Activated CD4-positive, alpha-beta T cell treated with anti-CD3 and anti-CD28 coated beads for 36 hours (primary cell): Measurements from ENCODE around the gene MAPK4. TPM values are rescaled to one million over a fixed set of nuclear protein-coding genes. Genes with fewer than 3 reads are reported as not detected.

Source experiments
- ATAC-seq: fragments of 200-7000 bp; cut with Tn5 transposase; one replicate; pipeline ENCODE4 v1.10.0; 2021; ENCODE audit warnings: mild to moderate bottlenecking, moderate library complexity
- CTCF ChIA-PET: fragments of 350-600 bp; sonication (Branson Sonifier 250); formaldehyde crosslinking; loops from one replicate; lab custom pipeline; 2021; ENCODE audit warnings: antibody characterized with exemption; lab: Charles Lee
- POLR2A ChIA-PET: fragments of 350-600 bp; sonication (Branson Sonifier 250); formaldehyde crosslinking; loops from one replicate; lab custom pipeline; 2021; ENCODE audit warnings: antibody characterized with exemption, inconsistent platforms; lab: Charles Lee
- DNase-seq: peaks from one replicate; pipeline ENCODE4 v3.0.0-alpha.2; 2020
- H3K27ac Mint-ChIP-seq: one replicate; pipeline ENCODE4 v1.8.0; 2021; ENCODE audit warnings: mixed read lengths
- H3K27me3 Mint-ChIP-seq: one replicate; pipeline ENCODE4 v1.8.0; 2021; ENCODE audit warnings: mixed read lengths
- H3K36me3 Mint-ChIP-seq: one replicate; pipeline ENCODE4 v1.8.0; 2021; ENCODE audit warnings: low read depth, mixed read lengths
- H3K4me1 Mint-ChIP-seq: one replicate; pipeline ENCODE4 v1.8.0; 2021; ENCODE audit warnings: mixed read lengths
- H3K4me3 Mint-ChIP-seq: one replicate; pipeline ENCODE4 v1.8.0; 2021; ENCODE audit warnings: mild to moderate bottlenecking, moderate library complexity, mixed read lengths
- H3K9me3 Mint-ChIP-seq: one replicate; pipeline ENCODE4 v1.8.0; 2021; ENCODE audit warnings: low read depth, mixed read lengths
- intact Hi-C, 2 experiments: fragments of 100-400 bp; cut with DNase I in 1 of 2; cut with micrococcal nuclease in 1 of 2; formaldehyde crosslinking; loops; one replicate each; pipeline versions ENCODE4 v1.14.2 to v1.15.1; 2022 to 2024; cut with DNase I, micrococcal nuclease
- total RNA-seq, 2 experiments: library from RNA; stranded (reverse); gene quantifications; one replicate each; pipeline ENCODE4 v1.2.3, GENCODE V29; 2021

The MAPK4 gene
- total RNA-seq, 2 experiments from 2014 or later, result not detected

DNA sequence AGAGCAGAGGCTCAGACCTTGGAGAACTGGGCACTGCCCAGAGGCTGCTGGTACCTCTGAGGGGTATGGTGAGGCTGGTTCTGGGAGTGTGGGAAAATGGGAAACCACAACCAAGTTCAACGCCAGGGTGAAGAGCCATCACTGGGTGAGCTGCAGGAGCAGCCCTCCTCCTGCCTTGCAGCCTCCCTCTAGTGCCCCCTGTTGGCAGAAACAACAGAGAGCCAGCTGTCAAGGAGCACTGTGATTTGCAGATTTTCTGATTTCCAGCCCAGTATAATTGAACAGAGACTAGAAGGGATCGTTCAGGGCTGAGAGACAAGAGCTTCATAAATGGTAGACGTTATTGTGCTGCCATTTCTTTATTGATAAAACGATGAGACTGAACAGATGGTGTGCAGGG is 50.5 kb downstream of the MAPK4 start:
- CTCF ChIA-PET, result interaction anchor here (0.9 kb wide), 1 partner anchor 12 kb away, joined by 3 read pairs; no protein-coding TSS in a partner anchor
- Mint-ChIP-seq H3K27me3 (peaks cover 16% of the 10 kb centered on the region), H3K36me3 (no peaks in the 10 kb centered on the region), H3K4me1 (no peaks in the 10 kb centered on the region), H3K27ac (no peak overlapping the region), H3K9me3 (peaks cover 2% of the 10 kb centered on the region), H3K4me3 (no peak overlapping the region)
- ATAC-seq, result no peak
- POLR2A ChIA-PET, result no interaction called here
- peak; percentile 18 for DNase-seq
- intact Hi-C loops, result no loop called here

GRCh38 chr18:50611529-50611941 is 51.6 kb downstream of the MAPK4 start:
- H3K9me3 Mint-ChIP-seq, result peaks cover 2% of the 10 kb centered on the region
- ChIA-PET CTCF (no interaction called here), POLR2A (no interaction called here)
- no peak overlapping the region for H3K27ac Mint-ChIP-seq
- H3K36me3 Mint-ChIP-seq, result no peaks in the 10 kb centered on the region
- no peaks in the 10 kb centered on the region for H3K4me1 Mint-ChIP-seq
- H3K27me3 Mint-ChIP-seq, result peaks cover 10% of the 10 kb centered on the region
- no peak for ATAC-seq
- intact Hi-C loops, result no loop called here
- no peak overlapping the region for H3K4me3 Mint-ChIP-seq
- no peak for DNase-seq

GRCh38 chr18:50614838-50615237 is 55.0 kb downstream of the MAPK4 start:
- ATAC-seq, result no peak
- no peak for DNase-seq
- POLR2A ChIA-PET, result no interaction called here

DNA sequence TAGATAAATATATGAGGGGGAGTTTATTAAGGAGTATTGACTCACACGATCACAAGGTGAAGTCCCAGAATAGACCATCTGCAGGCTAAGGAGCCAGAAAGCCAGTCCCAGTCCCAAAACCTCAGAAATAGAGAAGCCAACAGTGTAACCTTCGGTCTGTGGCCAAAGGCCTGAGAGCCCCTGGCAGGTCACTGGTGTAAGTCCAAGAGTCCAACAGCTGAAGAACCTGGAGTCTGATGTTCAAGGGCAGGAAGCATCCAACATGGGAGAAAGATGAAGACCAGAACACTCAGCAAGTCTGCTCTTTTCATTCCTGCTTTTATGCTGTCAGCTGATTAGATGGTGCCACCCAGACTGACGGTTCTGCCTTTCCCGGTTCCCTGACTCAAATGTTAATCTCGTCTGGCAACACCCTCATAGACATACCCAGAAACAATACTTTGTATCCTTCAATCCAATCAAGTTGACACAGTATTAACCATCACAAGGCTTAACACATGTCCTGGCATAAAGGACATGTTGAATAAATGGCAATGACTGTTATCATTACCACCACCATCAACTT is 56.7 kb downstream of the MAPK4 start:
- Mint-ChIP-seq H3K4me1 (no peaks in the 10 kb centered on the region), H3K27me3 (peaks cover 7% of the 10 kb centered on the region), H3K9me3 (peaks cover 2% of the 10 kb centered on the region), H3K27ac (no peak overlapping the region), H3K36me3 (no peaks in the 10 kb centered on the region), H3K4me3 (no peak overlapping the region)
- ATAC-seq (no peak), DNase-seq (no peak)
- CTCF ChIA-PET, result no interaction called here
- intact Hi-C loops, result no loop called here
- POLR2A ChIA-PET, result no interaction called here

More at GRCh38 chr18:50614838-50615237, 55.0 kb downstream of the MAPK4 start:
- intact Hi-C loops, result no loop called here
- H3K27ac Mint-ChIP-seq, result no peak overlapping the region
- H3K9me3 Mint-ChIP-seq, result peaks cover 2% of the 10 kb centered on the region
- no peak overlapping the region for H3K4me3 Mint-ChIP-seq
- no peaks in the 10 kb centered on the region for H3K4me1 Mint-ChIP-seq
- no peaks in the 10 kb centered on the region for H3K36me3 Mint-ChIP-seq
- CTCF ChIA-PET, result no interaction called here
- H3K27me3 Mint-ChIP-seq, result peaks cover 10% of the 10 kb centered on the region

GRCh38 chr18:50619861-50620275 is 60.0 kb downstream of the MAPK4 start:
- intact Hi-C loops, result no loop called here
- no peaks in the 10 kb centered on the region for H3K9me3 Mint-ChIP-seq
- H3K27me3 Mint-ChIP-seq, result peaks cover 12% of the 10 kb centered on the region
- no peaks in the 10 kb centered on the region for H3K4me1 Mint-ChIP-seq
- CTCF ChIA-PET, result no interaction called here
- no peaks in the 10 kb centered on the region for H3K36me3 Mint-ChIP-seq
- POLR2A ChIA-PET, result no interaction called here
- H3K27ac Mint-ChIP-seq, result no peak overlapping the region
- DNase-seq (no peak), ATAC-seq (no peak)
- H3K4me3 Mint-ChIP-seq, result no peak overlapping the region

DNA sequence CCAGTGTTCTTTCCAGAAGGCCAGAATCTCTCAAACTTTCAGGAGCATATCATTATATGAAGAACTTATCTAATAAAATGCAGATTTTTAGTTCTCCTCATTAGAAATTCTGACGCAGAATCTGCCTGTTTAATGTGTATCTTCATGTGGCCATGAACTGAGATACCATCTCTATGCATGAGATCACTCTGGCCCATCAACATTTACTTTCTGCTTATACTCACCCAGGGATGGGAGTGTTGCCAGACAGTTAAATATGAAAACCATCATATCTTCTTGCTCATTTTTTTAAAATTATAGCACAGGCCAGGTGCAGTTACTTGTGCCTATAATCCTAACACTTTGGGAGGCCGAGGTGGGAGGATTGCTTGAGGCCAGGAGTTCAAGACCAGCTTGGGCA is 60.4 kb downstream of the MAPK4 start:
- intact Hi-C loops, result no loop called here

DNA sequence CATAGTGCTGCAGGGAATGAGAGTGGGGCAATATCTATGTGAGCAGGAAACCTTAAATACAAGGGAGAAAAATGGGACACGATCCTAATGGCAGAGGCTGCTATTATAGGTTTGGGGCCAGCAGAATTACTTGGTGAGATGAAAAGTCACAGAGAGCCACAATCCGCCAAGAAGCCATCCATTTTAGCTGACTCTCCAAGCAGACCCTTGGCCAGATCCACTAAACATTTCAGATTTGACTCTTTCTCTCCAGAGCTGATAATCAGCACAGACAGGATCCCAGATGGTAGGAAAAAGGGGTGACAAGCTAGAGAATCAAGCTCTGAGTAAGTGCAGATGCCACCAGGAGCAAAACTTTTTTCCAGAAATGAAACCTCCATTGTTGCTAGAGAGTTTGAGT is 61.5 kb downstream of the MAPK4 start:
- Mint-ChIP-seq H3K4me3 (no peak overlapping the region), H3K27me3 (peaks cover 10% of the 10 kb centered on the region), H3K27ac (no peak overlapping the region), H3K36me3 (no peaks in the 10 kb centered on the region), H3K9me3 (no peaks in the 10 kb centered on the region), H3K4me1 (no peaks in the 10 kb centered on the region)
- intact Hi-C loops, result no loop called here
- ChIA-PET CTCF (no interaction called here), POLR2A (no interaction called here)
- no peak for DNase-seq
- no peak for ATAC-seq

More for the DNA sequence above, 60.4 kb downstream of the MAPK4 start:
- Mint-ChIP-seq H3K27ac (no peak overlapping the region), H3K36me3 (no peaks in the 10 kb centered on the region), H3K9me3 (no peaks in the 10 kb centered on the region), H3K4me1 (no peaks in the 10 kb centered on the region), H3K4me3 (no peak overlapping the region), H3K27me3 (peaks cover 10% of the 10 kb centered on the region)
- POLR2A ChIA-PET, result no interaction called here
- no peak for DNase-seq
- CTCF ChIA-PET, result no interaction called here
- ATAC-seq, result no peak

GRCh38 chr18:50622320-50622719 is 62.4 kb downstream of the MAPK4 start:
- no peak overlapping the region for H3K4me3 Mint-ChIP-seq
- DNase-seq (no peak), ATAC-seq (no peak)
- no peak overlapping the region for H3K27ac Mint-ChIP-seq
- no peaks in the 10 kb centered on the region for H3K4me1 Mint-ChIP-seq
- no peaks in the 10 kb centered on the region for H3K9me3 Mint-ChIP-seq
- peaks cover 8% of the 10 kb centered on the region for H3K27me3 Mint-ChIP-seq
- H3K36me3 Mint-ChIP-seq, result no peaks in the 10 kb centered on the region
- CTCF ChIA-PET, result no interaction called here
- POLR2A ChIA-PET, result no interaction called here
- intact Hi-C loops, result no loop called here

DNA sequence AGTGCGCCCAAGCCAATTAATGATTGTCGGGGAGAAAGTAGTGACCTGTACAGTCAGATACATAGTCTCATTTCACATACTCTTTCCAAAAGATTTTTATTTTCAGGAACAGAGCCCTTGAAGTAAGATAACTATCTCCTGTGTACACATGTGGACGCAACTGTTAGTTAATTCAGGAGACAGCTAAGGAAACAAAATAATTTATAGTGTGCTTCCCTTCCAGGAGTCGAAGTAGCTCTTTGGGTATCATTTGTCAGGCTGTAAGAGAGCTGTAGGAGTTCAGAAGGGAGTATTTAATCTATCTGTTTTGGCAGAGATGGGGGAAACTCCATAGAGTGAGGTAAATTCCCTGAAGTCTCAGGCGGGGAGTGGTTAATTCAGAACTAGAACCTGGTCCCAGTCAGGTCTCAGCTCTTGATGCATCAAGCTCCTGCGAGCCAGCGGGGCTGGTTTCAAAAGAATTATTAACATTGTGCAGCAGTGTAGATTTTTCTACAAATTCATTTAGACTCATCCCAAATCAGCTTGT is 63.0 kb downstream of the MAPK4 start:
- ChIA-PET CTCF (no interaction called here), POLR2A (no interaction called here)
- ATAC-seq, result no peak
- no peak for DNase-seq
- Mint-ChIP-seq H3K4me1 (no peaks in the 10 kb centered on the region), H3K36me3 (no peaks in the 10 kb centered on the region), H3K27me3 (peaks cover 8% of the 10 kb centered on the region), H3K9me3 (no peaks in the 10 kb centered on the region), H3K27ac (no peak overlapping the region), H3K4me3 (no peak overlapping the region)
- intact Hi-C loops, result no loop called here

- intact Hi-C loops, result no loop called here
- no peaks in the 10 kb centered on the region for H3K9me3 Mint-ChIP-seq
- POLR2A ChIA-PET, result no interaction called here
- no peak overlapping the region for H3K4me3 Mint-ChIP-seq
- CTCF ChIA-PET, result no interaction called here
- ATAC-seq (no peak), DNase-seq (no peak)
- peaks cover 8% of the 10 kb centered on the region for H3K27me3 Mint-ChIP-seq
- no peaks in the 10 kb centered on the region for H3K4me1 Mint-ChIP-seq
- H3K36me3 Mint-ChIP-seq, result no peaks in the 10 kb centered on the region
- H3K27ac Mint-ChIP-seq, result no peak overlapping the region
Observed at GRCh38 chr18:50623694-50624352, 63.9 kb downstream of the MAPK4 start.

DNA sequence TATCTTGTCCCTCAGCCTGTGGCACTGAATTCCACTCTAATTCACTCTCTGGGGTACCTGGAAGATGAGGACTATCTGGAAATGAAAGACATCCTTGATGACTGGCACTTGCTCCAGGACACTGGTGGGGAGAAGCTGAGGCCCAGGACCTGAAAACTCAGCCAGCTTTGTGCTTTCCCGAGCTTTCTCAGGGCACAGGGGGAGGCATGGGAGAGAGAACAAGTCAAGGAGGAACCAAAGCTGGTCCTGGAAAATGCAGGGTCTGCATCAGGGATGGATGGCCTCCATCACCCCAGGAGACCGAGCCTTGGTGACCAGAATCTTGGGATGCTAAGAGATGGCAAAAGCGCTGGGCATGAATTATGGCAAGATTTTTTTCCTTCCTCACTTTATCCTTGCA is 65.1 kb downstream of the MAPK4 start:
- ATAC-seq (no peak), DNase-seq (no peak)
- ChIA-PET POLR2A (no interaction called here), CTCF (interaction anchor here (0.5 kb wide), 1 partner anchor 313 kb away, joined by 3 read pairs; no protein-coding TSS in a partner anchor)
- intact Hi-C loops, result no loop called here
- no peaks in the 10 kb centered on the region for H3K4me1 Mint-ChIP-seq
- no peak overlapping the region for H3K4me3 Mint-ChIP-seq
- no peaks in the 10 kb centered on the region for H3K9me3 Mint-ChIP-seq
- H3K27ac Mint-ChIP-seq, result no peak overlapping the region
- H3K36me3 Mint-ChIP-seq, result no peaks in the 10 kb centered on the region
- H3K27me3 Mint-ChIP-seq, result peaks cover 11% of the 10 kb centered on the region

DNA sequence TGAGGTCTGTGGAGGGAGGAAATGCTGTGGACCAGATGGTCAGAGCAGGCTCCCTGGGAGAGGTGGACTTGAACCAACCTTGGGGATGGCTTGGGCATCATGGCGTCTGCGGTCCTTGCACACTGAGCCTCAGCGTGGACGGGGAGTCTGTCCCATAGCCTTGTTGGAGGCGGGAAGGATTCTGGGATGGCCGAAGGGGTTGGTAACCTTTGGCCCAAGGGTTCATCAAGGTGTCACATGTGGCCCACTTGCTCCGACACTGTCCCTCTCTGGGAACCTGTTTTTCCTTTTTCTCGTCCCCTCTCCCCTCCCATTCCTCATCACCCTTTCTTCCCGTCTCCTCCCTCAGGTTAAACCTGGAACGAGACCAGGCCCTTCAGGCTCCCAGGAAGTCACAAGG is 66.4 kb downstream of the MAPK4 start:
- peaks cover 11% of the 10 kb centered on the region for H3K27me3 Mint-ChIP-seq
- intact Hi-C loops, result no loop called here
- H3K4me1 Mint-ChIP-seq, result no peaks in the 10 kb centered on the region
- ChIA-PET POLR2A (no interaction called here), CTCF (interaction anchor here (0.6 kb wide), 1 partner anchor 846 kb away, joined by 3 read pairs; no protein-coding TSS in a partner anchor)
- DNase-seq, result no peak
- no peak for ATAC-seq
- H3K27ac Mint-ChIP-seq, result no peak overlapping the region
- H3K4me3 Mint-ChIP-seq, result no peak overlapping the region
- H3K9me3 Mint-ChIP-seq, result no peaks in the 10 kb centered on the region
- no peaks in the 10 kb centered on the region for H3K36me3 Mint-ChIP-seq
